Neural cell (in vitro differentiated cells): ENCODE results near the gene PEF1.

ENCODE experiments used
- EP300 ChIP-seq: fragments of 450-650 bp; conservative IDR thresholded peaks from 2 replicates; pipeline ENCODE4 v1.6.1; 2014; ENCODE audit warnings: antibody characterized with exemption, mild to moderate bottlenecking, moderate library complexity; ENCODE audit not compliant: poor library complexity, severe bottlenecking
- EZH2 ChIP-seq: fragments of 200-600, 300-800 bp; shearing (Covaris generic), sonication (generic); IDR thresholded peaks from 2 replicates; pipeline ENCODE4 v1.6.1; 2014; ENCODE audit warnings: antibody characterized with exemption, low read length, borderline replicate concordance, mild to moderate bottlenecking; ENCODE audit not compliant: insufficient read depth, poor library complexity, severe bottlenecking
- MXI1 ChIP-seq: fragments of 450-650 bp; conservative IDR thresholded peaks from 2 replicates; pipeline ENCODE4 v1.6.1; 2014; ENCODE audit warnings: antibody characterized with exemption, mild to moderate bottlenecking; ENCODE audit not compliant: poor library complexity, severe bottlenecking
- POLR2AphosphoS5 ChIP-seq: IDR thresholded peaks from 2 replicates; pipeline ENCODE4 v1.6.1; 2012
- RAD21 ChIP-seq: fragments of 450-650 bp; conservative IDR thresholded peaks from 2 replicates; pipeline ENCODE4 v1.6.1; 2014; ENCODE audit warnings: antibody characterized with exemption, mild to moderate bottlenecking, moderate library complexity
- SMC3 ChIP-seq: fragments of 450-650 bp; conservative IDR thresholded peaks from 2 replicates; pipeline ENCODE4 v1.6.1; 2014; ENCODE audit warnings: antibody characterized with exemption, mild to moderate bottlenecking, moderate library complexity; ENCODE audit not compliant: poor library complexity
- TAF1 ChIP-seq: IDR thresholded peaks from 2 replicates; pipeline ENCODE4 v1.6.1; 2012; ENCODE audit warnings: low read depth
- TF ChIP-seq, protein P1 (sequence below): fragments of 450-650 bp; IDR thresholded peaks from 2 replicates; pipeline ENCODE4 v1.5.1; 2014; ENCODE audit warnings: antibody characterized with exemption, mild to moderate bottlenecking, moderate library complexity; ENCODE audit not compliant: poor library complexity, severe bottlenecking
- TF ChIP-seq, protein P2 (sequence below): IDR thresholded peaks from 2 replicates; pipeline ENCODE4 v1.6.1; 2012; ENCODE audit warnings: borderline replicate concordance

DNA sequence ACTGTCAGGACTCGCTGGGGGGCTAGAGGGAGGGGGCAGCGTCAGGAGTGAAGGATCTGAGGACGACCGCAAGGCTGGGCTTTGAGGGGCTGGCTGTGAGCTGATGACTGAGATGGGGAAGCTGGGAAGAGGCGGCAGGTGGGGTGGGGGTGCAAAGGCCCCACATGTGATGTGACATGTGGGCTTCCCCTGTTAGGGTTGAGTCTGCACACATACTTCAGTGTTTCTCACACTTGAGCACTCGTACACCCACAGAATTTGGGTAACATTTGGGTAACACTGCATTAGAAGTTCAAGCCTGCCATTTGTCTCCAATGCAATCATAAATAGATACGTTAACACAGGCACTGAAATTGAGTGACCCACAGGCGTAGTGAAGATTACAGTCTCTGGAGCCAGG is 42.9 kb upstream of the PEF1 start:
- TF ChIP-seq EP300 (no peak), POLR2AphosphoS5 (no peak), EZH2 (no peak), TAF1 (no peak), SMC3 (no peak), MXI1 (no peak), RAD21 (no peak)
- TF ChIP-seq, protein P1, sequence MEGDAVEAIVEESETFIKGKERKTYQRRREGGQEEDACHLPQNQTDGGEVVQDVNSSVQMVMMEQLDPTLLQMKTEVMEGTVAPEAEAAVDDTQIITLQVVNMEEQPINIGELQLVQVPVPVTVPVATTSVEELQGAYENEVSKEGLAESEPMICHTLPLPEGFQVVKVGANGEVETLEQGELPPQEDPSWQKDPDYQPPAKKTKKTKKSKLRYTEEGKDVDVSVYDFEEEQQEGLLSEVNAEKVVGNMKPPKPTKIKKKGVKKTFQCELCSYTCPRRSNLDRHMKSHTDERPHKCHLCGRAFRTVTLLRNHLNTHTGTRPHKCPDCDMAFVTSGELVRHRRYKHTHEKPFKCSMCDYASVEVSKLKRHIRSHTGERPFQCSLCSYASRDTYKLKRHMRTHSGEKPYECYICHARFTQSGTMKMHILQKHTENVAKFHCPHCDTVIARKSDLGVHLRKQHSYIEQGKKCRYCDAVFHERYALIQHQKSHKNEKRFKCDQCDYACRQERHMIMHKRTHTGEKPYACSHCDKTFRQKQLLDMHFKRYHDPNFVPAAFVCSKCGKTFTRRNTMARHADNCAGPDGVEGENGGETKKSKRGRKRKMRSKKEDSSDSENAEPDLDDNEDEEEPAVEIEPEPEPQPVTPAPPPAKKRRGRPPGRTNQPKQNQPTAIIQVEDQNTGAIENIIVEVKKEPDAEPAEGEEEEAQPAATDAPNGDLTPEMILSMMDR, result no peak
- TF ChIP-seq, protein P2, sequence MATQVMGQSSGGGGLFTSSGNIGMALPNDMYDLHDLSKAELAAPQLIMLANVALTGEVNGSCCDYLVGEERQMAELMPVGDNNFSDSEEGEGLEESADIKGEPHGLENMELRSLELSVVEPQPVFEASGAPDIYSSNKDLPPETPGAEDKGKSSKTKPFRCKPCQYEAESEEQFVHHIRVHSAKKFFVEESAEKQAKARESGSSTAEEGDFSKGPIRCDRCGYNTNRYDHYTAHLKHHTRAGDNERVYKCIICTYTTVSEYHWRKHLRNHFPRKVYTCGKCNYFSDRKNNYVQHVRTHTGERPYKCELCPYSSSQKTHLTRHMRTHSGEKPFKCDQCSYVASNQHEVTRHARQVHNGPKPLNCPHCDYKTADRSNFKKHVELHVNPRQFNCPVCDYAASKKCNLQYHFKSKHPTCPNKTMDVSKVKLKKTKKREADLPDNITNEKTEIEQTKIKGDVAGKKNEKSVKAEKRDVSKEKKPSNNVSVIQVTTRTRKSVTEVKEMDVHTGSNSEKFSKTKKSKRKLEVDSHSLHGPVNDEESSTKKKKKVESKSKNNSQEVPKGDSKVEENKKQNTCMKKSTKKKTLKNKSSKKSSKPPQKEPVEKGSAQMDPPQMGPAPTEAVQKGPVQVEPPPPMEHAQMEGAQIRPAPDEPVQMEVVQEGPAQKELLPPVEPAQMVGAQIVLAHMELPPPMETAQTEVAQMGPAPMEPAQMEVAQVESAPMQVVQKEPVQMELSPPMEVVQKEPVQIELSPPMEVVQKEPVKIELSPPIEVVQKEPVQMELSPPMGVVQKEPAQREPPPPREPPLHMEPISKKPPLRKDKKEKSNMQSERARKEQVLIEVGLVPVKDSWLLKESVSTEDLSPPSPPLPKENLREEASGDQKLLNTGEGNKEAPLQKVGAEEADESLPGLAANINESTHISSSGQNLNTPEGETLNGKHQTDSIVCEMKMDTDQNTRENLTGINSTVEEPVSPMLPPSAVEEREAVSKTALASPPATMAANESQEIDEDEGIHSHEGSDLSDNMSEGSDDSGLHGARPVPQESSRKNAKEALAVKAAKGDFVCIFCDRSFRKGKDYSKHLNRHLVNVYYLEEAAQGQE, result no peak
